HG02884 (cell line): ENCODE data around the gene SIL1.

Source experiments
- ATAC-seq: cut with Tn5 transposase; IDR thresholded peaks from one replicate; pipeline ENCODE4 v1.9.1; 2021; ENCODE audit warnings: mild to moderate bottlenecking, moderate library complexity; ENCODE audit not compliant: unreplicated experiment

Gene SIL1

GRCh38 chr5:139146809-139147482 lies 51.2 kb downstream of the SIL1 start:
- no peak for ATAC-seq

- no peak for ATAC-seq
Observed at GRCh38 chr5:139141446-139142204, 56.5 kb downstream of the SIL1 start.

DNA sequence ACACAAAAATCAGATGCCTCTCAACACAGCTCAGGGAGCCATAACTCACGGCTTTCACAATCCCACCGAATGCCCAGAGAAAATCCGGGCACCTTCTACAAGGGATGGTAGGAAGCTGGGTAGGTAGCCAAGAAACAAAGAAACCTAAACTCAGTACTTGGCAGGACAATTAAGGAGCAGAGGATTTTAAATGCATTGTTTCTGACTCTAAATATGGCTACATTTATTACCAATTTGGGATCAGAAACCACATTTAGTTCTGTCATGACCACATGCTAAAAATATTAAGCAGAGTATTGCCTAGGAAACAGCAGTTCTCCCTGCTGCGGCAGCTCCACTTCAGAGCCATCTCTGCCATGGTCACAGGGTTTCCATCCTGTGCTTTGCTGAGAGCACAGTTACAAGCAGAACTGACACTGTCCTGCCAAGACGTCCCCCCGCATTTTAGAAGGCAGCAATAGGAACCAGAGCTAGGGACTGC lies 57.5 kb downstream of the SIL1 start:
- no peak for ATAC-seq

- no peak for ATAC-seq
Observed at GRCh38 chr5:139138809-139139208, 59.4 kb downstream of the SIL1 start.

DNA sequence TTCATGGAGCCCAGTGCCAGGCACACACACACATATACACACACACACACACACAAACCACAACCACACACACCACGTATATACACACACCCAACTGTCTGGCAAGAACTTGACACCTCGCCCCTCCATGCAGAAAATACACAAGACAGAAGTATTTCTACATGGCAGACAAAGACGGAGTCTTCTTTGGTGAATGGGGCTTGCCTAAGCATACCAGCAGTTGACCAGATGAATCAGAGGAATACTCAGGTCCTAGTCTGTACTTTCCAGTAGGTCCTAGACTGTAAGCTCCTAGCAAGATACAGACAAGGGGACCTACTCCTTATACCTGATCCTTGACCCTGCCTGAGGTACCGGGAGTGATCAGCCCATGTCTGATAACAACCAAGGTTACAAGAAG lies 60.1 kb downstream of the SIL1 start:
- ATAC-seq: no peak

DNA sequence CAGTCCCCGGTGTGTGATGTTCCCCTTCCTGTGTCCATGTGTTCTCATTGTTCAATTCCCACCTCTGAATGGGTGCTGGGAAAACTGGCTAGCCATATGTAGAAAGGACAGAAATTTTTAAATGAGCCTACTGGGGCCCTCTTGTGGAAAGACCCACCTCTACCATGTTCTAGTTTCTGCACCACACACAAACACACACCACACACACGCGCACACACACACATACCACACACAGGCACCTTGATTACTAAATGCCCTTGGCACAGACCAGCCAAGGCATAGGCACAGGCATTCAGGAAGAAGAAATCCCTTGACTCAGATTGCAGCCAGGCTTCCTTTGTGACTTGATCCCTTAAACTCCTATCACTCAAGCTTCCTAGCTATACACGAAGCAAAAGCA lies 60.5 kb downstream of the SIL1 start:
- no peak for ATAC-seq

GRCh38 chr5:139134906-139135305 lies 63.3 kb downstream of the SIL1 start:
- ATAC-seq: no peak

DNA sequence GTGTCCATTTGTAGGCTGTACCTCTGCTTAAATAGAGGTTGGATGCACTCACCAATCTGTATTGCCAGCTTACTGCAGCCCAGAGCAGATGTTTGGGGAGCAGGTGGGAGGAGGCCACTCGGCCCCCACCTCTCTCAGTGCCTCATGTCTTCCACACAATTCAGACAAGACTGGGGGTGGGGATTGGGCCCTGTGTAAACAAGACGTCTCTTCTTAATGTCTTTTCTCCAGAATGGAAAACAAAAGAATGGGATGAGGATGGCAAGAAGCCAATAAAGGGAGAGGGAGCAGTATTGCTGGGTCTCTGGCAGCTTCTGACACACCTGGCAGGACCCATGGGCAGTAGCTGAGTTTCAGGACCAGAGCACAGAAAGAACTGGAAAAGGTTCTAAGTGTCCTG lies 64.9 kb downstream of the SIL1 start:
- ATAC-seq: no peak

DNA sequence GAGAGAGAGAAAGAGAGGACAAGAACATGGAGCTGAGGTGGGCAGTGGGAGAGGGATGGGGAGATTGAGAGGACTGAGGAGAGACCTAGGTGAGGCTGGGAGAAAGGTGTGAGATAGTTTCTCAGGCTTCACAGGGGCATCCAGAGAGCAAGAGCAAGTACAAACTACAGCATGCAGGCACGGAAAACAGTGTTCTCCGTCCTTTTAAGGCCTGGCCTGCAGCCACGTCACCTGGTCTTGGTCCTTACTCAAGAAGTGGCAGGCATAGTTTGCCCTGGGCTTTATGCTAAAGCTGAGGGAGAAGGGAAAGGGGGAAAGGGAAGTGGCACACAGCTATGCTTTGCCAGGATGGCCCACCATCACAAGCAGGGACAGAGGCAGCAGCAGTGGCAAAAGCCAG lies 65.7 kb downstream of the SIL1 start:
- ATAC-seq: no peak

GRCh38 chr5:139131921-139132432 lies 66.2 kb downstream of the SIL1 start:
- ATAC-seq: no peak

DNA sequence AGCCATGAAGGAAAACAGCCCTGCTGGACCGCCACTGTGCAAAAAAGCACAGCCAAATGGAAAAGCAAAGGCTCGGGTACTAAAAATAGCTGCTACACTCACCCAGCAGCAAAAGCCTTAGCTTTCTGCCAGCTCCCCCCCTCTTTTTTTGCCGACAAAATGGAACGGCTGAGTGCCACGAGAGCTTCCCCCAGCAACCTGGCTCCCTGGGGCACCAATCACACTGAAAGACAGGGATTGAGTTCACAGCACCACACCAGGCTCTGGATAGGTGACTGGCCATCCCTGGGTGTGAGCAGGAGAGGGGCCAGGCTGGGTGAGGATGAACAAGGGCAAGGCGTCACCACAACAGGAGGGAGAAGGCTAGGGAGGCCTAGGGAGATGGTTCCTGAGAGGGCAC lies 66.7 kb downstream of the SIL1 start:
- ATAC-seq: no peak

GRCh38 chr5:139131062-139131461 lies 67.1 kb downstream of the SIL1 start:
- ATAC-seq: no peak

DNA sequence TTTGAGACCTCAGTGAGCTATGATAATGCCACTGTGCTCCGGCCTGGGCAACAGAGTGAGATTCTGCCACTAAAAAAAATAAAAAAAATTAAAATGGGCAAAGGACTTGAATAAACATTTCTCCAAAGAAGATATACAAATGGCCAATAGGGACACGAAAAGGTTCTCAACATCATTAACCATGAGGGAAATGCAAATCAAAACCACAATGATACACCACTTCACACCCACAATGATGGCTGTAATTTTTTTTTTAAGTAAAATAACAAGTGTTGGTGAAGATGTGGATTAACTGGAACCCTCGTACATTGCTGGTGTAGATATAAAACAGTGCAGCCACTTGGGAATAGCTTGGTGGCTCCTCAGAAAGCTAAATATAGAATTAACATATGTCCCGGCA lies 68.0 kb downstream of the SIL1 start:
- no peak for ATAC-seq

- ATAC-seq: no peak
Observed at GRCh38 chr5:139126711-139127111, 71.5 kb downstream of the SIL1 start.

- ATAC-seq: no peak
Observed at GRCh38 chr5:139125991-139126390, 72.2 kb downstream of the SIL1 start.

GRCh38 chr5:139124774-139125520 lies 73.2 kb downstream of the SIL1 start:
- ATAC-seq: no peak

DNA sequence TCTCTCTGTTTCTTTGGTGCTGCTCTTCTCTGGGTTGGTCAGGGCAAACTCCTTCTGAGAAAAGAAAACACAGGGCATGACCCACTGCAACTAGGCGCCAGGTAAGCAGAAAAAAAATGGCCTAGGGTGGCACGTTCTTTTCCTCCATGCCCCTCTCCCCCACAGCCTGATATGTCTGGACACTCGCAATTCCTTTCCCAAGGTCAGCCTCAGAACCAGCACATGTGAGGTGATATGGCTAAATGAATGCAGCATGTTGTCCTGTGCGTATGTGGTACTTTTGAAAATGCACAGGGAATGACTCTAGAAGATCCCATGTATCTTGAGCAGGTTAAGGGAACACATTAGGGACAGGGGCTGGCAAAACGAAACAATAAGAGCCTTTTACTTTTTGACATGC lies 77.0 kb downstream of the SIL1 start:
- ATAC-seq: no peak

- no peak for ATAC-seq
Observed at GRCh38 chr5:139120521-139120920, 77.6 kb downstream of the SIL1 start.

DNA sequence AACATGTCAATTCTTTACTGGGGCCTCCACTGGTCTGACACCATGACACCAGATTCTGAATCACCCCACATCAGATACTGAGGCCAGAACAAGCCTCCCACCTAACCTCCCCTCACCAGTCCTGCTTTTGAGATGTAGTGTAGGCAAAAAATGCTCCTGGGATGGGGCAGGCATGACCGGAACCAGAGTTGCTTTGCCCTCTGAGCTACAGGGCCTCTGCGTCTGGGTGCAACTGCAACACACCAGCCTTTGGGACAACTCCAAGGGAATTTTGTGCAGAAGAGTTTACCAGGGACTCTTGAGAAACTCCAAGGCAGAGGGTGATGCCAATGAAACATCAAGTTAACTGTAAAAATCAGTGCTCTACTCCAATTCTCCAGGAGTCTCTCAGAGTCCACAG lies 79.4 kb downstream of the SIL1 start:
- no peak for ATAC-seq

DNA sequence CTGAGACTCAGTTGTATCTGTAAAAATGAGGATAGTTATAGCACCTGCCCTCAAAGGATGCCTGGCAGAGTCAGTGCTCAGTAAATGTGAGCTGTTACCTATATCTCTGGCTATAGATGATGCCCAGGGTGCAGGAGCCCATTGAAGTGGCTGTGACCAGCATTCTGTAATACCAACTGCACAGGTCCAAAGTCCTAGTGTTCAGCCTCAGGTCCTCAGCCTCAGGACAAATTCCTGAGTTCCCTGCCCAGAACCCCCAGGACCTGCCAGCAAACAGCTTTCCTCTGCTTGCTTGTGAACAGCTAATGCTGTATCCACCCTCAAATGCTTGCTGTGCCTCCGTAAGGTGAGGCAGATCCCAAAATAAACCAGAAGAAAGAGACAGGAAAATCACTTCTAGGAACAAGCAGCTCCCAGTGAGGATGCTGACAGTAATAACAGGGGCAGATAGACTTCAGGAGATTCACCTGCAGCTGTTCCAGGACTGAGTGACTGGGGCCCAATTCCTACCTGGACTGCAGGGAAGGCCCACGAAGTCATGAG lies 80.8 kb downstream of the SIL1 start:
- ATAC-seq: no peak

DNA sequence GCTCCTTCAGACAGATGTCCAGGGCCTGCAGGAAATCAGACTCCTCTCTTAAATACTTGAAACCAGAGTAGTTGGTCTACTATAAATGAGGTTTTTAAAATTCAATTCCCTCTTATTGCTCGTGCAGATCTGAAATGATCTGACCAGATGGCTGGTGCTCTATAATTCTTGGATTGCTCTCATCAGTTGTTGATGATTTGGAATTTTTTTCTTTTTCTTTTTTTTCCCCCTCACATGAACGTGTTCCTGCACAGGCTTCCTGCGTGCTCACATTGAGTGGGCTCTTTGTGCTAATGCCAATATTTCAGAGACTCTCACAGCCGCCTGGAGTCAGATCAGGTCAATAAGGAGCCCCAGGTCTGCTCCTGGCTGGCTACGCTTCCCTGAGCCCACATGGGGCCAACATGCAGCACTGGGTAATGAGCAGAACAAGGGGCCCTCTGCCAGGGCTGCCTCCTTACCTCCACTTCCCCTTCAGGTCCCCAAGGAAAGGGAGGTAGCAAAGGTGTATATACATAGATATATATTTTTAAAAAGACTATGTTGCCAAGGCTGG lies 82.0 kb downstream of the SIL1 start:
- ATAC-seq: no peak
